NCI-H1105 treated with DMSO at 0.1 percent for 48 hours (cell line): ENCODE measurements around the gene SCGB2A2.

Experiments
- DNase-seq: peaks from one replicate; lab custom pipeline; 2025; lab: John Stamatoyannopoulos, UW

Gene SCGB2A2

GRCh38 chr11:62269654-62270278 lies at the start of gene SCGB2A2:
Gene SCGB2A2 (plus strand): TSS chr11:62270158. CDS start chr11:62270217, 59 bp downstream.
- DNase-seq = no peak

- DNase-seq = no peak
These were observed 48.5 kb upstream of the SCGB2A2 start for GRCh38 chr11:62221498-62221897.

DNA sequence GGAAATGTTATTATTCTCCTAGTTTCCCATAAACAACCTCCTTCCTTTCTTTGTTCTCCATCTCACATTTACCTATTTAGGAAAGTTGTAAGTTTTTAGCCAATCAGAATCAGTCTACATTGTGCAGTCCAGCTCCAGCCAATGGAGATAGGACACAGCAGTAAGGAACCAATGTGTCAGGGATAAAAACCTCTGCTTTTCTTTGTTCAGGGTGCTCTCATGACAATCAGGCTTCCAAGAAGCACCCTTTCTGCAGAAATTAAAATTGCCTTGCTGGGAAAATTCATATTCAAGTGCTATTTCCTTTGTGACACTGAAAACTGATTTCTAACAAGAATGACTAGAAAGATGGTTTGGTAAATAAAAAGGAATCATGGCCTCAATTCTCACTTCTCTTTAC lies 46.9 kb upstream of the SCGB2A2 start:
- DNase-seq = peak; percentile 42

DNA sequence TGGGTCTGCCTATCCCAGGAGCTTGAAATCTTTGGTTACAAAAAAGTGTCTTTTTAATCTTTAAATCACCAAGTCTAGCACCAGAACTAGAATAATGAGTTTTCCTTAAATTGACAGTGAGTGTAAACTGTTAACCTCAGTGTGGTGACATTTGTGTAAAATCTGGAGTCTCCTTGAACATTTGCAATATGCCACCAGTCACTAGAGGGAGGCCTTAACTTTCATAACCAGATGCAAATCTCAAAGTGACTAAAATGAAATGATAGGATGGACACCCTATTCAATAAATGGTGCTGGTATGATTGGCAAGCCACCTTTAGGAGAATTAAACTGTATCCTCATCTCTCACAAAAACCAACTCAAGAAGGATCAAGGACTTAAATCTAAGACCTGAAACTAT lies 36.2 kb upstream of the SCGB2A2 start:
- DNase-seq = no peak

GRCh38 chr11:62236187-62236586 lies 33.8 kb upstream of the SCGB2A2 start:
- DNase-seq = no peak

DNA sequence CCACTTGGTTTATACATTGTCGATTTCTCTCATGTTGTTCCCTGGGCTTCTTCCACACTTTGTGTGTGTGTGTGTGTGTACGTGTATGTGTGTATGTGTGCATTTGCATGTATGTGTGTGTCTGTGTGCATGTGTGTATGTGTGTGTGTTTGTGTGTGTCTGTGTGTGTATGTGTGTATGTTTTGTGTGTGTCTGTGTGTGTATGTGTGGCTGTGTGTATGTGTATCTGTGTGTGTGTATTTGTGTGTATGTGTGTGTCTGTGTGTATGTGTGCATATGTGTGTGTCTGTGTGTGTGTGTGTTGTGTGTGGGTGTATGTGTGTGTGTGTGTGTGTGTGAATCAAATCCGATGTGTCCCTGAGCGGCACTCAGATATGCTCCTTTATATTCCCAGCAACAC lies 32.5 kb upstream of the SCGB2A2 start:
- DNase-seq = no peak

DNA sequence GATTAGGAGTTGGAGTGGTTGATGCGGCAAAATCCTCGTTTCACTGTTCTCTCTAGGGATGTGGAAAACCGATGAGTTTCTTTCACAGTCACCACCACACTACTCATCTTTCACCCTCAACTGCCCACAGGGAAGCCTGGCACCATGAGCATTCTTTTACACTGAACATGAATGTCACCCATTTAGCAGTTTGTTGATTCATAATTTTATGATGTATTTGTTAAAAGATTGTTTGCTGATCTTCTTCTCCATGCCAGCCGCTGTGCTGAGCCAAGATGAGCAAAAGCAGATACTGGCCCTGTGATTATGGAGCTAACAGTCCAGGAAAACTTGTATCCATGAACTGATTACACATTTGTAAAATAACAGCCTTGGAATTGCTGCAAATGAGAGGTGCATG lies 31.8 kb upstream of the SCGB2A2 start:
- DNase-seq = no peak

DNA sequence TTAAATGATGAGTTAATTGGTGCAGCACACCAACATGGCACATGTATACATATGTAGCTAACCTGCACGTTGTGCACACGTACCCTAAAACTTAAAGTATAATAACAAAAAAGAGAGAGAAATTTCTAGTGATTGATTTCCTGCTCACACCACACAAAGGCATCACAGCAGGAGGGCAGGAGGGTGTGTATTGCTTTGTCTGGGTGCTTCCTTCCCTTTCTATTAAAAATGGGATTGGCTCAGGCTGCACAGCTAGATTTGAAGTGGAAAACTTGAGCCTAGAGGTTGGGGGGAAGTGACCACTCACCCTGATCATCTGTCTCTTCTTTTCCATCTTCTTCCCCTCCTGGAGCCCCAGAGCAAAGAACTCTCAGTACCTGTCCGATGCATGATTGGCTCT lies 28.9 kb upstream of the SCGB2A2 start:
- DNase-seq = no peak

- peak; percentile 37 for DNase-seq
These were observed 27.9 kb upstream of the SCGB2A2 start, which contains the start of gene SCGB1D2 for GRCh38 chr11:62242021-62242420. Gene SCGB1D2 (plus strand): TSS chr11:62242239. CDS start chr11:62242308, 69 bp downstream.

- DNase-seq = no peak
These were observed 24.6 kb upstream of the SCGB2A2 start for GRCh38 chr11:62245271-62245753.

GRCh38 chr11:62251698-62252097 lies 18.3 kb upstream of the SCGB2A2 start:
- DNase-seq = no peak

- no peak for DNase-seq
These were observed 15.9 kb upstream of the SCGB2A2 start for GRCh38 chr11:62253999-62254542.

GRCh38 chr11:62256281-62256680 lies 13.7 kb upstream of the SCGB2A2 start:
- no peak for DNase-seq

DNA sequence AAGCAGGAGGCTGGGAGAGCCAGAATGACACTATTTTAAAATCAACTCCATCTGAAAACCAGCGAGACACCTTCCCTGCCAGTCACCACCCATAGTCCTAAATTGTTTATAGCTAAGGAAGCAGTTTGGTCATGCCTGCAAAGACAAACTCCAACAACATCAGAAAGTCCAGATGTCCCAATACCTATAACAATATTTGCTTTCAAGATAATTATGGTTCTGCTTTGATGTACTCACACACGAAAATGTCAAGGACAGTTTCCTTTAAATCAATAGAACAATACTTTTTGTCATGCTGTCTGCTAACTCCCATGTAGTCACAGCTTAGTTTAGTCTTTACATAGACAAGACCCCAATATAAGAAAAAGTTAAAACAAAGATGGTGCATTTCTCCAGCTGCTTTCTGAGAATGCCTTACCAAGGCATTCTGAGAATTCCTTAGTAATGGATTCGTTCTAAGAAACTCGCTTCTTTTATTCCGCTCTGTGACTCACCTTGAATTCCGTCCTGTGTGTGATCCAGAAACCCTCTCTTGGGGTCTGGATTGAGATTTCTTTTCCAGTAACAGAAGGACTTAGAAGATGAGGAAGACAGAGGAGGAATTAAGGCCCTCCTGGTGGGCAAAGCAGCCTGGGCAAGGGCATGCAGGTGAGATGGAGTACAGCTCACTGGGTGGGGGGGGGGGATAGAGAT lies 9.6 kb upstream of the SCGB2A2 start:
- no peak for DNase-seq

GRCh38 chr11:62264004-62264403 lies 6.0 kb upstream of the SCGB2A2 start:
- DNase-seq = no peak

DNA sequence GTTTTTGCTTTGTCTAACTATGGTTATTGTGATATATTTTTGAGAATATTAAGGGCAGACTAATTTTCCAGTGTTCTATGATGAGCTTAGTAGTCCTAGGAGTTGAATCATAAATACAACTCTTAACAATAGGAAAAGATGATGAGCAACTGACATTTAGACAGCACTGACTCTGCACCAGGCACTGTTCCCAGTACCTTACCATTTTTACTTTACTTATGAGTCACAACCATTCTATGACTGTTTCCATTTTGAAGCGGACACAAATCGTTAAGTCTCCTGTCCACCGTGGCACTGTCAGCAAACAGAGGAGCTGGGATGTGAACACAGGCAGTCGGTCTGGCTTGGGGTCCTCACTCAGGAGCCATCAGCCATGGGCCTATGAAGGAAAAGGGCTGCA lies 3.4 kb upstream of the SCGB2A2 start:
- DNase-seq = no peak

DNA sequence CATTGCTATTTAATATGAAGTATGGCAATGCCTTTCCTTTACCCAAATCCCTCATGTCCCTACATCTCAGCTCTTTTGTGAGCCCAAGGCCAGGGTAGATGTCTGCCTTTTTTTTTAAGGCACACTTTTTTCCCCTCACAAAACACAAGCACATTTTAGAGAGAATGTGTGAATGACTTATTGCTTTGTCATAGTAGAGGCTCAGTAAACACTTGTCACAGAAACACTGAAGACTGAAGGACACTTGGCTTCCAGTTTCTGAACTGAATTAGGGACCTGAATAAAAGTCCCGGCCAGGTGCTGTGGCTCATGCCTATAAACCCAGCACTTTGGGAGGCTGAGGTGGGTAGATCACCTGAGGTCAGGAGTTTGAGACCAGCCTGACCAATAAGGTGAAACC lies 2.9 kb upstream of the SCGB2A2 start:
- no peak for DNase-seq

DNA sequence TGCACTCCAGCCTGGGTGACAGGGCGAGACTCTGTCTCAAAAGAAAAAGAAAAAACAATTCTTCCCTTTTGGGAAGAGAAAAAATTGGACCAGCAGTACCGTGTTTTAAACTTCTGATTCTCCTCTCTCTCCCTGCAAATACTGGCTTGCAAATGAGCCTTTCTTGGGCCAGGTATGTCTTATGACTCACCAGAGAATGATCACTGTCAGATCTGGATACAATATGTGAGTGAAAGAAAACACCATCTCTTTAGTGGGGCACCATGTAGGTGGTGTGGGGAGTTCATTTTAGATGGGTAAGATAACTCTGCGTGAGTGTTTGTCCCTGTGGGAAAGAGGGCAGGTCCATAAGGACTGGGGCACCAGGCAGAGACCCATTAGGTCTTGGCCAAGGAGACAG lies 2.4 kb upstream of the SCGB2A2 start:
- DNase-seq = no peak

GRCh38 chr11:62273284-62273683 lies 3.3 kb downstream of the SCGB2A2 start:
- no peak for DNase-seq

DNA sequence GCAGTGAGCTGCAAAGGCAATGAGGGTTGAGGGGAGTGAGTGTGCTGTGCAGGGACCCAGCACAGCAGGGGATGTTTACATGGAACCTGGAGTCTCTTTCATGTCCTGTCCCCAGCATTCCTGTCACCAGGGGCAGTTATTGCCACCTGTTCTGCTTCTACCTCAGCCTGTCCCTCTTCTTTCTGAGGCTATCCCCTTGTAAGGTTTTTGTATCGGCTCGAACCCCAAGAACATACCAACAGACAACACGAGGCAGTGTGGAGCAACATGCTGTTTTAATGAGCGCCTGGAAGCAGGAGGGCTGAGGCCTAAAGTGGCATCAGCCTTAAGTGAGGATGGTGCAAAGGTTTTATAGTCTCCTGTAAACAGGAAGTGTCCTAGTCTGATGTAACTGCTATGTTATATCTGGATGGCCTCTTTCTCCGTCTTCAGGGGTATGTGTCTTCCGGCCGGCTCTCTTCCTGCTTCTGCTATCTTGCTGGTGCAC lies 3.9 kb downstream of the SCGB2A2 start:
- no peak for DNase-seq

- DNase-seq = no peak
These were observed 10.5 kb downstream of the SCGB2A2 start for GRCh38 chr11:62280452-62280851.

DNA sequence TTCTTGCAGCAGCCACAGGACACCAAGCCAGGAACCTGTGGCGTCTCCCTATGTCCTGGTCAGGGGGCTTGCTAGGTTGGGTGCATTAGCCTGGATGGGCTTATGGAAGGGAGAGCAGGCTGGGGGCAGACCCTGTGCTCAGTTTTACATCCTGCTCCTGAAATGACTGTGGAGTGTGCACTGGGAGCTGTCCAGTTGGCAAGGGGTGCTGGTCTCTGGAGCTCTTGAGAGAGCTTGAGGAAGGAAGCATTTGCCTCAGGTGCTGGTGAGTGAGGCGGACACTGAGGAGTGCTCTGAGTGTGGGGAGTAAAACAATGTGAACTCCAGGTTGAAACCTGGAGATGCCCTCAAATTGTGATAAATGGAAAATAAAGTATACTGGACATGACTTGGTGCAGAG lies 25.5 kb downstream of the SCGB2A2 start:
- no peak for DNase-seq

DNA sequence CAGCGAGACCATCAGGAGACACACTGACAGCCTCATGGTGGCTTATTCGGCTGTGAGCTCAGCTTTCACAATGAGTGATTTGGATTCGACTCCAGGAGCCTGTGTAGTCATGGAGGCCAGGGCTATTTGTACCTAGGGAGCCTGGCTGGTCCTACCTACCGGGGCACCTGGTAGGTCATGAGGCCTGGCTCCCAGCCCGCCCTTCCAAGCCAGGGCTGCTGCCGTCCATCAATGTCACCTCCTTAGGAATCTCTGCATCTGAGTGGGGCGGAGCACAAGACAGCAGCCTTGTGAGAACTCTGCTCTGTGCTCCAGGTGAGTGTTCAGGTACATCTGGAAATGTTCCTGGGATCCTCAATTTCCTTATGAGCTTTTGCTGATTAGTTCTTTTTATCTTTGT lies 29.0 kb downstream of the SCGB2A2 start, which contains the start of gene SCGB1D4:
Gene SCGB1D4 (minus strand): TSS at position 101 of the 400 bp plus-strand sequence. CDS start 65 bp downstream, at position 36.
- no peak for DNase-seq
